Dendritic cell treated with granulocyte-macrophage colony-stimulating factor and Interleukin-4, amounts not matched to agents 40 ng/mL and 50 ng/mL, for 4 days (primary cell): ENCODE measurements around the gene P4HA3.

ENCODE experiments used
- H3K27ac Mint-ChIP-seq: one replicate; pipeline ENCODE4 v1.8.0; 2022; ENCODE audit warnings: mild to moderate bottlenecking, mixed read lengths
- H3K27me3 Mint-ChIP-seq: one replicate; pipeline ENCODE4 v1.8.0; 2022; ENCODE audit warnings: mild to moderate bottlenecking, mixed read lengths
- H3K36me3 Mint-ChIP-seq: one replicate; pipeline ENCODE4 v1.8.0; 2022; ENCODE audit warnings: low read depth, mixed read lengths
- H3K4me1 Mint-ChIP-seq: one replicate; pipeline ENCODE4 v1.8.0; 2022; ENCODE audit warnings: low read depth, mixed read lengths
- H3K4me3 Mint-ChIP-seq: one replicate; pipeline ENCODE4 v1.8.0; 2022; ENCODE audit warnings: mild to moderate bottlenecking, moderate library complexity, mixed read lengths
- H3K9me3 Mint-ChIP-seq: one replicate; pipeline ENCODE4 v1.8.0; 2022; ENCODE audit warnings: mixed read lengths
- intact Hi-C: fragments of 100-400 bp; cut with micrococcal nuclease; formaldehyde crosslinking; loops from one replicate; pipeline ENCODE4 v1.15.0; 2022

The P4HA3 gene

DNA sequence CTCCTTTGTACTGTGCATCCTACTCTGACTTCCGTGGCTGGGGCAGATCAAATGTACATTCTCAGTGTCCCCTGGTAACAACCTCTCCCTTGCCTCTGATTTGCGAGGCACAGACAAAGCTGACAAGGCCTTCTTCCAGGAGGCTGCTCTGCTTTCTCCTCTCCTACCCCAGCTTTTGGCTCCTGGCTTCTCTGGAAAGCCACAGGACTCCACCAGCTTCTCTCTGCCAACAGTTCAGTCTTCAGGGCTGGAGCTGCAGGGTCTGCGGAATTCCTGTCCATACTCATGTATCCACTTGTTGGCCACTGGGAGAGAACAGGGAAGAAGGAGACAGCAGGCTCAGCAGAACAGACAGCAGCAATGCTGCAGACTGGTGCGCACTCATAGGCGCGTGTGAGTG lies 44.4 kb downstream of the P4HA3 start:
- H3K4me3 Mint-ChIP-seq: no peak overlapping the region
- H3K27me3 Mint-ChIP-seq: peaks cover 5% of the 10 kb centered on the region
- no peaks in the 10 kb centered on the region for H3K9me3 Mint-ChIP-seq
- no peaks in the 10 kb centered on the region for H3K4me1 Mint-ChIP-seq
- intact Hi-C loops: no loop called here
- H3K36me3 Mint-ChIP-seq: no peaks in the 10 kb centered on the region
- no peak overlapping the region for H3K27ac Mint-ChIP-seq

DNA sequence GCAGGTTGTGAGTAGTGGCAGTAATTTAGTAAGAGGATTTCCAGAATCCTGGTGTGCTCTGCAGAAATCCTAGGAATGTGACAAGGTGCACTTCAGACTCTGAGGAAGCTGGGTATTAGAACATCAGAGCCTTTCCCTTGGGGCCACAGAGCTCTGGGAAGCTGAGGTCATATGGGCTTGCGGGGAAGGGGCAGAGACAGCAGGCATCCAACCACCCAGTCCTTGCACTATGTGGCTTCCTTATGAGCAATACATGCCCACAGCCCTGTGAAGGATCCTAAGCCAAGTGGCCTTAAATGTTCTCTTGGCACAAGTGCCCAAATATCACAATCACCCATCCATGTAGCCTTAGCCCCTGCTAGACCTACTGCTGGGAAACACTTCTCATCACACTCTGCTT lies 46.2 kb downstream of the P4HA3 start:
- Mint-ChIP-seq H3K27me3 (peaks cover 10% of the 10 kb centered on the region), H3K9me3 (no peaks in the 10 kb centered on the region)

DNA sequence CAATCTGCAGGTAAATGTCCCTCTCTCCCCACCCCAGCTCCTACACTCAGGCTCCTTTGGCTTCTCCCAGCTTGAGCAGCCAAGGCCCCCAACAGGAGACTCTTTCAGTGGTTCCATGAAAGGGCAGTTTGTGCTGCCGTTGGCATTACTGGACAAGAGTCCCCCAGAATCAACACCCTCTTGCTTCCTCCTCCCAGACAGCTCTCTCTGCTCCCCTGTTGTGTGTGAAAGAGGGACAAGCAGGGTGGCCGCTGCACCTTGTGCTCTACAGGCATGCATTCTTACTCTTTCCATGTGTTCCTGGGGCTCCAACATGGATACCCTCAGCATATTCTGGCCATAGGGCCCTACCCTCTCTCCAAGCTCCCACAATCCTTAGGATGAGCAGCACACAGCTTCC lies 48.7 kb downstream of the P4HA3 start:
- intact Hi-C loops: no loop called here
- Mint-ChIP-seq H3K4me3 (no peak overlapping the region), H3K36me3 (no peaks in the 10 kb centered on the region), H3K4me1 (no peaks in the 10 kb centered on the region), H3K27me3 (peaks cover 10% of the 10 kb centered on the region), H3K9me3 (no peaks in the 10 kb centered on the region), H3K27ac (no peak overlapping the region)

More for the DNA sequence above, 46.2 kb downstream of the P4HA3 start:
- intact Hi-C loops: no loop called here
- Mint-ChIP-seq H3K4me1 (no peaks in the 10 kb centered on the region), H3K36me3 (no peaks in the 10 kb centered on the region), H3K4me3 (no peak overlapping the region), H3K27ac (no peak overlapping the region)

DNA sequence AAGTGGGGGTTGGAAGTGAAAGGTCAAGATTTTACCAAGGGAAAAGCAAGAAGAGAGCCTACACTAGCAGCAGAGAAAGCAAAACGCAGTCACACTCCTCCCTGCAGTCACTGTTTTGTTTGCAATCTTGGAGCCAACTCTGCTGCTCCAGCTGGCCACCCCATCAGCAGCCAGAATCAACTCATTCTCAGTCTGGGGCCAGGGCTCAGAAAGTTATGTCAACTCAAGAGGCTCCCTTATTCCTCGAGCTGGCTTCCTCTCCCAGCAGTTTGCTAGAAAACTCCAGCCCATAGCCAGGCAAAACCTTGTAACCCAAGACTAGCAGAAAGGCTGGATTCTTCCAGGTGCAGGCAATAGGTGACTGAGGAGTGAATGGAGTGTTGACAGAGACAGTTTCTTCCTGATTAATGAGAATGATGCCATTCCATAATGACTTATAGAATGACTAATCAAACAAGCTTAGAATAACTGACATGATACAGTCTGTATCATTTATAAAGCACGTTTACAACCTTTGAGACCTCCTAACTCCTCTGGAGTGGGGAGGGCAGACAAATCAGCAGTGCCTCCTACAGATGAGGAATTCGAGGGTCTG lies 53.4 kb downstream of the P4HA3 start:
- intact Hi-C loops: no loop called here
- Mint-ChIP-seq H3K27me3 (peaks cover 10% of the 10 kb centered on the region), H3K27ac (no peak overlapping the region), H3K4me1 (peaks cover 6% of the 10 kb centered on the region), H3K36me3 (peaks cover 25% of the 10 kb centered on the region), H3K9me3 (no peaks in the 10 kb centered on the region), H3K4me3 (no peak overlapping the region)

DNA sequence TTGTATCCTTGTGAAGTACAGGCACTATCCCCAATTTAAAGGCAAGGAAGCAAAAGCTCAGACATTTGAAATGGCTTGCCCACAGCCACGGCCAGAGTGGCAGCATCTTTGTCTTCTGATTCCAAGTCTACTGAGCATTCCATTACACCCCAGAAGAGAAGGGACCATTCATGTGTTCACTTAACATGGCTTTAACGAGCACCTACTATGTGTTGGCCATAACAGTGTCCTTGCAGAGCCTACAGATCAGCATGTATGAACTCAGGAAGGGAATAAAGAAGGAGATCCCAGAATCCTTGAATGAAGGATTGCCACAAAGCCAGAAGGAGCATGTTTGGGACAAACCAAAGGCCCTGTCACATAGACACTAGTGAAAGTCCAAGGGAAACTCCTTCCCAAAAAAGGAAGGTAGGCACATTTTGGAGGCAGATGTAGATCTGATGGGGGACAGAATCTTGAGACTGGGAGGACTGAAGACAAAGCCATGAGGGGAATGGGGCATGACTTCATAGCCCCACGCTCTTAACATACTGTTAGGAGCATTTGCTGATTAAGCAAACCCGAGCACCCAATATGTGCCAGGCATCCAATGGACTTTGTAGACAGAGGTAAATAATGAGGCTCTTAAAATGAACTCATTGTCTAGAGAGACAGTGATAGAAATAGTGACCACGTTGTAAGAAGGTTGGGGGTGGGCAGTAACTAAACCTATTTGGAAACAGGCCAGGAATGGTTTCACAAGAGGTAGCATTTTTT lies 54.9 kb downstream of the P4HA3 start:
- Mint-ChIP-seq H3K4me1 (peaks cover 6% of the 10 kb centered on the region), H3K4me3 (no peak overlapping the region), H3K9me3 (no peaks in the 10 kb centered on the region), H3K27me3 (peaks cover 3% of the 10 kb centered on the region), H3K36me3 (peaks cover 35% of the 10 kb centered on the region), H3K27ac (no peak overlapping the region)
- intact Hi-C loops: no loop called here

DNA sequence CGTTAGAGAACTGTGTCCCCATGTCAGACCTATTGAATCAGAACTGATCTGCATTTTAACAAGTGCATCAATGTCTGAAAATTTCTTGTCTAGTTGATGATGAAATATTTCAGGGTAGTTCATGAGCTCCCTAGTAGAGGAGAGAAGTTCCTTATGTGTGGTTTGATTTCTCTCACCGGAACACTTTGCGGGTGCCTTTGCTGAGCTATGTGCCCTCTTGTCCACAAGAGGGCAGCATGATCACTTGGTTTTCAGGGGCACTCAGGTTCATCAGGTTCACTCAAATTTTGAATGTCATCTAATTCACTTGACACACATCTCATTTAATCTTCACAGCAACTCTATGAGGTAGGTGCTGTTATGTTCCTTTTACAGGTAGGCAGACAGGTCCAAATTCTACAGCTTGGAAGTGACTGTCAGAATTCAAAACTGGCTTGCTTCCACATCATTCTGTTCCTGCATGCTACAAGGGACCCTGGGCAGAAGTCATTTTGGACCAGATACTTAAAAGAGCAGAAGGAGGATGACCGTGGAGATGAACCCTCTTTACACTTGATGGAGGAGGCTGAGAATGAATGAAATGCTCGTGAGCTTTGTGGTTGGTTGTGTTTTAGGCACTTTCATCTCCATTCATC lies 55.6 kb downstream of the P4HA3 start:
- H3K27me3 Mint-ChIP-seq: peaks cover under 1% of the 10 kb centered on the region
- peaks cover 42% of the 10 kb centered on the region for H3K36me3 Mint-ChIP-seq
- no peaks in the 10 kb centered on the region for H3K9me3 Mint-ChIP-seq
- H3K27ac Mint-ChIP-seq: no peak overlapping the region
- H3K4me1 Mint-ChIP-seq: peaks cover 6% of the 10 kb centered on the region
- intact Hi-C loops: loop anchor here (1.0 to 2.0 kb wide), 2 partner anchors 193 to 315 kb away; no protein-coding TSS in a partner anchor
- H3K4me3 Mint-ChIP-seq: no peak overlapping the region

DNA sequence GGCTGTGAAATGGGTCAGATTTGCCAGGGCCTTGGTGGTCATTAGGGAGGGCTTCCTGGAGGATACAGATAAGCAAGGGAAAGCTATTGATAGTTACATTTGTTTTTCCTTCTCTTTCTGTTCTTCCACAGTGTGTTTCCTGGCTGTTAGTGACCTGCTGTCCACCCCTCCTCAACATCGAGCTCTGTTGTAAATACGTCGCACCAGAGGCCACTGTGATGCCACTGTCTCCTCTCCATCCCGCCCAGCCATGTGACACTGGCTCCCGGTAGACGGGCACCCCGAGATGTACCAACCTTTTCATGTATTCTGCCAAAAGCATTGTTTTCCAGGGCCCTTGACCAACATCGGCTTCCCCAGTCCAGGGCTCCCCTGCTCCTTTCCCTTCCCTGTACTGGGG lies 58.1 kb downstream of the P4HA3 start:
- no peaks in the 10 kb centered on the region for H3K27me3 Mint-ChIP-seq
- no peaks in the 10 kb centered on the region for H3K9me3 Mint-ChIP-seq
- H3K4me3 Mint-ChIP-seq: no peak overlapping the region
- peaks cover 63% of the 10 kb centered on the region for H3K36me3 Mint-ChIP-seq
- intact Hi-C loops: no loop called here
- H3K27ac Mint-ChIP-seq: no peak overlapping the region
- H3K4me1 Mint-ChIP-seq: peaks cover 6% of the 10 kb centered on the region

DNA sequence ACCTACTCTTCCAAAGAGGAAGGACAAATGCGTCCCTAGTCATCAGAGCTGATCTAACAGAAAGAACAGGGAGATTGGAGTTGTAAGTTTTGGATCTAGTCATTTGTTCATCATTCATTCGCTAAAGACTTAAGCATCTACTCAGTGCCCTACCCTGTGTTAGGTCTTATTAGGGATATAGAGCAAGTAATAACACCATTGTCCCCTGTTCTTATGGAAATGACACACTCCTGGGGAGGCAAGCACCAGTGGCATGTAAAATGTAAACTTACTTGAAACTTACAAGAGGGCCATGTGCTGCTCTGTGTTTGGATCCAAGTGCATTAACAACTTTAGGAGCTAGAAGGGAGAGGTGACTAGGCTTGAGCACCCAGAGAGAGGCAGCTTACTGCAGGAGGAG lies 61.9 kb downstream of the P4HA3 start:
- H3K9me3 Mint-ChIP-seq: no peaks in the 10 kb centered on the region
- H3K4me3 Mint-ChIP-seq: no peak overlapping the region
- peaks cover 78% of the 10 kb centered on the region for H3K36me3 Mint-ChIP-seq
- H3K27me3 Mint-ChIP-seq: no peaks in the 10 kb centered on the region
- no peak overlapping the region for H3K27ac Mint-ChIP-seq
- intact Hi-C loops: no loop called here
- no peaks in the 10 kb centered on the region for H3K4me1 Mint-ChIP-seq

DNA sequence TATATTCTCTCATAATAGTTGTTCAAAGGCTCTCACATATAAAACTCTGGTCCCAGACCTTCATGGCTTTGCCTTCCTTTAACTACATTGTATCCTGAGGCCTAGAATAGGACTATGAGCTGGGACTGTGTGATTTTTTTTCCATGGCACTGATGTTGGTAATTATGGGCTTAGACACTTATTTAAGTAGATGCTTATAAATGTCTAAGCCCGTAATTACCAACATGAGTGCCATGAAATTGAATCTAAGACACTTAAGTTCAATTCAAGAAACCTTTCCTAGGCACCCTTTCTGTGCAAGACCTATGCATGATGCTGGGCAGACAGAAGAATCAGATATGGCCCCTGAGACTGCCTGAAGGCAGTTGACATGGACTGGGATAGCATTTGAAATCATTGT lies 63.0 kb downstream of the P4HA3 start:
- intact Hi-C loops: no loop called here
- H3K36me3 Mint-ChIP-seq: peaks cover 68% of the 10 kb centered on the region
- H3K9me3 Mint-ChIP-seq: no peaks in the 10 kb centered on the region

DNA sequence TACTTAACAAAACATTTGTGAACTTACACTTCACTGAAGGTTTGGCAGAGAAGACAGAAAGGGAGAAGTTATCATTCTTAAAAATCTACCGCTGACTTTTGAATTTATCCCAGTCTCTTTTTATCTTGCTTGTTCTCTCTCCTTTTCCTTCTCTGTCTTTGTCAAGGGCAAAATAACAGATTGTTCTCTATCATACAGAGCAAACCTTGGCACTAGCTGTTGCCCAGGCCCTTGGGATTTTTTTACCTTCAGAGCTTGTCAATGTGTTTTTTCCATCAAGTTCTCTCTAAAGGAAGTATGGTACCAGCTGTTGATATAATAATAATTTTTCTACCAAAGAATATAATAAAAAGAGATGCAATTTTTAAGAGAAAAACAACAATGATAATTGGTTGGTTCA lies 73.2 kb downstream of the P4HA3 start:
- no peak overlapping the region for H3K4me3 Mint-ChIP-seq
- H3K36me3 Mint-ChIP-seq: peaks cover 29% of the 10 kb centered on the region
- intact Hi-C loops: no loop called here
- no peak overlapping the region for H3K27ac Mint-ChIP-seq
- no peaks in the 10 kb centered on the region for H3K4me1 Mint-ChIP-seq
- H3K27me3 Mint-ChIP-seq: no peaks in the 10 kb centered on the region
- H3K9me3 Mint-ChIP-seq: no peaks in the 10 kb centered on the region

More for the DNA sequence above, 63.0 kb downstream of the P4HA3 start:
- Mint-ChIP-seq H3K27me3 (no peaks in the 10 kb centered on the region), H3K4me3 (no peak overlapping the region), H3K4me1 (no peaks in the 10 kb centered on the region), H3K27ac (no peak overlapping the region)

DNA sequence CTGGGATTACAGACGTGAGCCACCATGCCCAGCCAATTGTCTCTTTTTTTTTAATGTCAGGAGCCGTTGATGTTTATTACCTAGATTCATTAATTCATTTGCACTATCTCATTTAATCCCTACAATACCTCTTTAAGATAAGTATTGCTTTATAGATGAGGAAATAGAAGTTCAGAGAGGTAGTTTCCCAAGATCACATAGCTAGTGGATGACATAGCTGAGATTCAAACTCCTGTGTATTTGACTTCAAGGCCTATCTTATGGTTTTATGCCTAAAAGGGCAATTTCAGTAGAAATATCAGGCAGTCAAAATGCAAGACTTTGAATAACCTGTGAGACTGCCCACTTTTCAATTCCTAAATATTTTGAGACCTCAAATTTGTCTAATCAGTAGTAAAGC lies 73.9 kb downstream of the P4HA3 start:
- H3K36me3 Mint-ChIP-seq: peaks cover 29% of the 10 kb centered on the region
- no peaks in the 10 kb centered on the region for H3K4me1 Mint-ChIP-seq
- intact Hi-C loops: no loop called here
- H3K27ac Mint-ChIP-seq: no peak overlapping the region
- H3K9me3 Mint-ChIP-seq: no peaks in the 10 kb centered on the region
- H3K4me3 Mint-ChIP-seq: no peak overlapping the region
- H3K27me3 Mint-ChIP-seq: no peaks in the 10 kb centered on the region

DNA sequence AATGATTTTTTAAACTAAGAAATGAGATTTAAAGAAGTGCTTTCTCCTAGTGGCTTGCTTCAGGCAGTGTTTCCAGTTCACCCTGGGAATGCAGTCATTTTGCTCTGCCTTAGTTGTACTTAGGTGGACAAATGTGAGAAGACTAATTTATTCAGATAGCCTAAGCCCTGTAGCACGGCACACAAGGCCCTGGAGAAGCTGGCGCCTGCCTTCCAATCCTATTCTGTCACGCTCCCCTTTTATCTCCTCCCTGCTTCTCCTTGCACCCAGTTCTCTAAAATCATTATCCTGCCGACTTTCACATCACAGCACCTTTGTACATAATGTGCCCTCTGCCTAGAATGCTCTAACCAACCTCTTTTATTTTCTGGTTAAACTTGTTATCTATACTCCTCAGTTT lies 76.3 kb downstream of the P4HA3 start:
- H3K36me3 Mint-ChIP-seq: peaks cover 29% of the 10 kb centered on the region
- H3K27ac Mint-ChIP-seq: no peak overlapping the region

DNA sequence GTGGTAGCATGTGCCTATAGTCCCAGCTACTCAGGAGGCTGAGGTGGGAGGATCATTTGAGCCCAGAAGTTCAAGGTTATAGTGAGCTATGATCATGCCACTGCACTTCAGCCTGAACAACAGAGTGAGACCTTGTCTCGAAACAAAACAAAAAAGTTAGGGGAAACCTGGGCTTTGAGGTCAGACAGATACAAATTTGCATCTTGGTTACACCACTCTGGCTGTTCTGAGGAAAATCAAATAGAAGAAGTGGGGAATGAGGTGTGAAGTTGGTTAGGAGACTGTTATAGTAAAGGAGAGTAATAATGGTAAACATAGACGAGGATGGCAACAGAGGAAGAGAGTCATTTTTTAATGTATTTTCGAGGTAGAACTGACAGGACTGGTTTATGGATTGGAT lies 77.8 kb downstream of the P4HA3 start:
- no peaks in the 10 kb centered on the region for H3K4me1 Mint-ChIP-seq
- intact Hi-C loops: no loop called here
- no peaks in the 10 kb centered on the region for H3K9me3 Mint-ChIP-seq
- H3K36me3 Mint-ChIP-seq: peaks cover 15% of the 10 kb centered on the region
- no peaks in the 10 kb centered on the region for H3K27me3 Mint-ChIP-seq
- no peak overlapping the region for H3K4me3 Mint-ChIP-seq
- no peak overlapping the region for H3K27ac Mint-ChIP-seq

More for the DNA sequence above, 76.3 kb downstream of the P4HA3 start:
- H3K9me3 Mint-ChIP-seq: no peaks in the 10 kb centered on the region
- no peaks in the 10 kb centered on the region for H3K4me1 Mint-ChIP-seq
- no peaks in the 10 kb centered on the region for H3K27me3 Mint-ChIP-seq
- no peak overlapping the region for H3K4me3 Mint-ChIP-seq
- intact Hi-C loops: no loop called here

DNA sequence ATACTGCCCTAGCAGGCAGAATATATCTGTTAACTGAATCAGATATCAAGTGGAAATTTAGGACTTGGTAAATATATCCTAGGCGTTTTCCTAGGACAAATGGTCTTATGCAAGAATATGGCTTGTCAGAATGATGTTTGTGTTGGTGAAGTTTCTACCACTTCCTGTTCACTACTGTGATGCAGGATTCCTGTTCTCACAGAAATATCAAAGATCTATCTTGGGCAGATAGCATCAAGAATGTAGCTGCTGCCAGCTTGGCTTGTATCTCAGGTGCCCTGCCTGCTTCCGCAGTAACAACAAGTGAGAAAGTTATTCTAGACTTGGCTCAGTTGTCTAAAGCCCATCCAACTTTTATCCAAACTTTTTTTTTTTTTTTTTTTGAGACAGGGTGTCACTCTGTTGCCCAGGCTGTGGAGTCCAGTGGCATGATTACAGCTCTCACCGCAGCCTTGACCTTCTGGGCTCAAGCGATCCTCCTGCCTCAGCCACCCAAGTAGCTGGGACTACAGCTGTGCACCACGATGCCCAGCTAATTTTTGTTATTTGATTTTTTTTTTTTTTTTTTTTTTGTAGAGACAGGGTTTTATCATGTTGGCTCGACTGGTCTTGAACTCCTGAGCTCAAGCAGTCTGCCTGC lies 79.0 kb downstream of the P4HA3 start:
- no peaks in the 10 kb centered on the region for H3K4me1 Mint-ChIP-seq
- no peak overlapping the region for H3K27ac Mint-ChIP-seq
- no peaks in the 10 kb centered on the region for H3K27me3 Mint-ChIP-seq
- no peak overlapping the region for H3K4me3 Mint-ChIP-seq
- no peaks in the 10 kb centered on the region for H3K9me3 Mint-ChIP-seq
- intact Hi-C loops: no loop called here
- H3K36me3 Mint-ChIP-seq: peaks cover 14% of the 10 kb centered on the region
